HepG2 (cell line): ENCODE measurements around the gene SLC9C2. TPM values are rescaled to one million over a fixed set of nuclear protein-coding genes. Genes with fewer than 3 reads are reported as not detected.

ENCODE experiments used
- ATAC-seq: fragments of 200-7000 bp; cut with Tn5 transposase; 3 replicates; pipeline ENCODE4 v1.9.1; 2020; ENCODE audit warnings: mild to moderate bottlenecking, moderate library complexity
- BruUV-seq: library from RNA; stranded (reverse); fragments of 400-500 nt; replicated peaks from 2 replicates; lab custom pipeline; 2021; lab: Mats Ljungman, UMichigan
- CTCF ChIA-PET: fragments of 300-600 bp; formaldehyde crosslinking; extraction: SDS; loops from one replicate; lab custom pipeline; 2021; ENCODE audit warnings: low total read pairs, inconsistent platforms, low intra/inter-chr PET ratio; lab: Yijun Ruan, JAX
- POLR2A ChIA-PET: fragments of 350-600 bp; sonication (Branson Sonifier 250); formaldehyde crosslinking; loops from one replicate; lab custom pipeline; 2020; ENCODE audit warnings: antibody characterized with exemption, inconsistent platforms; lab: Yijun Ruan, JAX
- DNase-seq: peaks from one replicate; pipeline ENCODE4 v3.0.0-alpha.2; 2015; ENCODE audit warnings: low spot score
- FAIRE-seq: peaks from 3 replicates; lab custom pipeline; 2011; peaks lifted over from hg19 to GRCh38; lab: Jason Lieb, UNC
- H2AFZ ChIP-seq: one replicate; pipeline ENCODE4 v1.6.1; 2011; ENCODE audit warnings: low read length, inconsistent platforms
- H3K27ac ChIP-seq: fragments of 300-600 bp; 3 replicates; pipeline ENCODE4 v1.8.0; 2011; ENCODE audit warnings: mixed run types, mild to moderate bottlenecking, mixed read lengths, low read length, inconsistent platforms; ENCODE audit not compliant: insufficient read depth; ENCODE audit errors: extremely low read length
- H3K27me3 ChIP-seq, 2 experiments: fragments of 200-600 bp in 1 of 2; 2 replicates in 1 of 2; 3 replicates in 1 of 2; pipeline versions ENCODE4 v1.6.0 to v1.8.0; 2011; ENCODE audit warnings: low read length in 2 of 2, mild to moderate bottlenecking in 2 of 2, moderate library complexity in 2 of 2, inconsistent platforms in 1 of 2; ENCODE audit not compliant: insufficient read depth in 2 of 2, control insufficient read depth in 1 of 2
- H3K36me3 ChIP-seq, 2 experiments: fragments of 200-600 bp in 1 of 2; replicated peaks in 1 of 2; 2 replicates in 1 of 2; 3 replicates in 1 of 2; pipeline versions ENCODE4 v1.5.1 to v1.8.0; 2011; ENCODE audit warnings: low read length in 2 of 2, inconsistent platforms in 1 of 2; ENCODE audit not compliant: insufficient read depth in 2 of 2, control insufficient read depth in 1 of 2
- H3K4me1 ChIP-seq: 2 replicates; pipeline ENCODE4 v1.5.1; 2012; ENCODE audit warnings: low read length, inconsistent platforms; ENCODE audit not compliant: insufficient read depth
- H3K4me2 ChIP-seq: 2 replicates; pipeline ENCODE4 v1.6.0; 2011; ENCODE audit warnings: low read depth, low read length, inconsistent platforms
- H3K4me3 ChIP-seq, 3 experiments: fragments of 200-600 bp in 1 of 3; sonication (generic), shearing (Covaris generic) in 1 of 3; replicated peaks in 1 of 3; 2 replicates each; pipeline ENCODE4 v1.5.1; 2011 to 2016; ENCODE audit warnings: low read length in 3 of 3, inconsistent platforms in 2 of 3, low read depth in 2 of 3, mild to moderate bottlenecking in 2 of 3, control low read depth in 1 of 3, mixed read lengths in 1 of 3; ENCODE audit not compliant: insufficient read depth in 1 of 3
- H3K79me2 ChIP-seq: one replicate; pipeline ENCODE4 v1.6.1; 2011; ENCODE audit warnings: low read length, inconsistent platforms; ENCODE audit not compliant: insufficient read depth
- H3K9ac ChIP-seq: 2 replicates; pipeline ENCODE4 v1.6.0; 2011; ENCODE audit warnings: mild to moderate bottlenecking, low read depth, low read length, inconsistent platforms; ENCODE audit not compliant: insufficient read depth
- H3K9me3 ChIP-seq: 2 replicates; pipeline ENCODE4 v1.5.1; 2012; ENCODE audit warnings: mild to moderate bottlenecking, low read length
- H4K20me1 ChIP-seq: 2 replicates; pipeline ENCODE4 v1.6.0; 2011; ENCODE audit warnings: inconsistent platforms, mild to moderate bottlenecking, low read length, moderate library complexity; ENCODE audit not compliant: insufficient read depth
- ETV6 ChIP-seq: sonication (generic); formaldehyde crosslinking; conservative IDR thresholded peaks from 2 replicates; pipeline ENCODE4 v1.4.0; 2020; ENCODE audit warnings: missing genetic modification reagents
- FLYWCH1 ChIP-seq: sonication (generic); formaldehyde crosslinking; IDR thresholded peaks from 2 replicates; pipeline ENCODE4 v1.8.1; 2023; ENCODE audit warnings: mild to moderate bottlenecking, missing genetic modification reagents
- NFIB ChIP-seq: sonication (generic); formaldehyde crosslinking; IDR thresholded peaks from 2 replicates; pipeline ENCODE4 v1.9.0; 2021; ENCODE audit warnings: missing genetic modification reagents, mild to moderate bottlenecking, borderline replicate concordance
- ZC3H13 ChIP-seq: sonication (generic); formaldehyde crosslinking; IDR thresholded peaks from 2 replicates; pipeline ENCODE4 v1.8.1; 2023; ENCODE audit warnings: mild to moderate bottlenecking, missing genetic modification reagents, moderate library complexity
- ZNF260 ChIP-seq: sonication (generic); formaldehyde crosslinking; IDR thresholded peaks from 2 replicates; pipeline ENCODE4 v1.4.0; 2020; ENCODE audit warnings: missing genetic modification reagents, low read depth, mild to moderate bottlenecking, borderline replicate concordance
- ZNF724P ChIP-seq: sonication (generic); formaldehyde crosslinking; IDR thresholded peaks from 2 replicates; pipeline ENCODE4 v1.8.0; 2022; ENCODE audit warnings: missing genetic modification reagents, borderline replicate concordance
- ZSCAN20 ChIP-seq: sonication (generic); formaldehyde crosslinking; IDR thresholded peaks from 2 replicates; pipeline ENCODE4 v1.4.0; 2020; ENCODE audit warnings: missing genetic modification reagents, mild to moderate bottlenecking, borderline replicate concordance
- WGBS: methylation state at CpG from one replicate; pipeline ENCODE4 v1.1.6; 2017; ENCODE audit warnings: low lambda C conversion rate; 5-methylcytosine and 5-hydroxymethylcytosine counted together
- in situ Hi-C: cut with HindIII; loops from 2 replicates; pipeline ENCODE4 v1.10.0; 2017; ENCODE audit warnings: low pct_unique_long_range_greater_than_20kb; ENCODE audit not compliant: extremely low pct_ligation_motif_present
- intact Hi-C: fragments of 100-400 bp; cut with micrococcal nuclease; formaldehyde crosslinking; loops from one replicate; pipeline ENCODE4 v1.10.0; 2022; ENCODE audit not compliant: unreplicated experiment
- polyA plus RNA-seq, 8 experiments: library from polyadenylated mRNA; depleted of rRNA in 3 of 8; stranded (reverse) in 7 of 8; unstranded in 1 of 8; fragments of >200 nt; fragmentation: Illumina TruSeq in 4 of 8; extraction: Trizol in 4 of 8; gene quantifications; 2 replicates each; pipeline versions ENCODE4 v1.2.1 to v1.2.3, GENCODE V29; 2011 to 2016; ENCODE audit warnings: low read depth in 4 of 8, missing spikeins in 1 of 8, mixed read lengths in 1 of 8; ENCODE audit not compliant: insufficient read depth in 1 of 8
- total RNA-seq, 5 experiments: library from RNA; depleted of rRNA; stranded (reverse); fragments of >200 nt; fragmentation: Illumina TruSeq; extraction: Trizol; gene quantifications; 2 replicates each; pipeline ENCODE4 v1.2.3, GENCODE V29; 2016; ENCODE audit warnings: low read depth in 1 of 5
- TF ChIP-seq, protein P1 (sequence below): sonication (generic); formaldehyde crosslinking; IDR thresholded peaks from 2 replicates; pipeline ENCODE4 v1.4.0; 2020; ENCODE audit warnings: missing genetic modification reagents

Gene SLC9C2
- total and polyA plus RNA-seq, 2 of the 13 experiments (the other 11 are each of a cell fraction or from before 2014, with no cell fraction given), result 0.03 TPM; not detected in 1

- WGBS, result 37% methylated on average over 3 of the region's 3 CpGs
- Histone ChIP-seq H3K4me2 (no peak overlapping the region), H3K36me3 (no peaks in the 10 kb centered on the region), H4K20me1 (no peaks in the 10 kb centered on the region), H3K27me3 (no peaks in the 10 kb centered on the region), H3K79me2 (no peaks in the 10 kb centered on the region), H3K4me1 (peaks cover 20% of the 10 kb centered on the region), H3K9ac (no peak overlapping the region), H2AFZ (no peak overlapping the region), H3K4me3 (no peak overlapping the region), H3K9me3 (no peaks in the 10 kb centered on the region), H3K27ac (no peak overlapping the region)
- no TSS peak for BruUV-seq
- ATAC-seq (no peak), FAIRE-seq (no peak), DNase-seq (no peak)
- ChIA-PET POLR2A (no interaction called here), CTCF (interaction anchor here (1.3 to 2.7 kb wide), 3 partner anchors 76 to 87 kb away, joined by 3 to 36 read pairs (median 10); no protein-coding TSS in a partner anchor)
- in situ Hi-C loops (loop anchor here (5.0 kb wide), 1 partner anchor 75 kb away; no protein-coding TSS in a partner anchor), intact Hi-C loops (loop anchor here (10.0 kb wide), 1 partner anchor 763 kb away; no protein-coding TSS in a partner anchor)
- TF ChIP-seq ETV6 (CRISPR knock-in tag), result no peak
- TF ChIP-seq NFIB (CRISPR knock-in tag), result no peak
- TF ChIP-seq ZNF724P (CRISPR knock-in tag), result no peak
- no peak for TF ChIP-seq FLYWCH1
- TF ChIP-seq ZSCAN20, result no peak
- no peak for TF ChIP-seq ZC3H13 (CRISPR knock-in tag)
- no peak for TF ChIP-seq ZNF260 (CRISPR knock-in tag)
- TF ChIP-seq, protein P1, sequence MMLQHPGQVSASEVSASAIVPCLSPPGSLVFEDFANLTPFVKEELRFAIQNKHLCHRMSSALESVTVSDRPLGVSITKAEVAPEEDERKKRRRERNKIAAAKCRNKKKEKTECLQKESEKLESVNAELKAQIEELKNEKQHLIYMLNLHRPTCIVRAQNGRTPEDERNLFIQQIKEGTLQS (CRISPR knock-in tag), result no peak
Observed at GRCh38 chr1:173507205-173507846, 95.5 kb downstream of the SLC9C2 start.
